NB4 (cell line): ENCODE measurements around the gene PGK2.

ENCODE experiments used
- CTCF ChIP-seq: IDR thresholded peaks from one replicate; pipeline ENCODE4 v1.5.1; 2012; ENCODE audit warnings: low read depth, low read length
- MYC ChIP-seq: IDR thresholded peaks from 2 replicates; pipeline ENCODE4 v1.6.1; 2011; ENCODE audit warnings: low read depth, low read length

DNA sequence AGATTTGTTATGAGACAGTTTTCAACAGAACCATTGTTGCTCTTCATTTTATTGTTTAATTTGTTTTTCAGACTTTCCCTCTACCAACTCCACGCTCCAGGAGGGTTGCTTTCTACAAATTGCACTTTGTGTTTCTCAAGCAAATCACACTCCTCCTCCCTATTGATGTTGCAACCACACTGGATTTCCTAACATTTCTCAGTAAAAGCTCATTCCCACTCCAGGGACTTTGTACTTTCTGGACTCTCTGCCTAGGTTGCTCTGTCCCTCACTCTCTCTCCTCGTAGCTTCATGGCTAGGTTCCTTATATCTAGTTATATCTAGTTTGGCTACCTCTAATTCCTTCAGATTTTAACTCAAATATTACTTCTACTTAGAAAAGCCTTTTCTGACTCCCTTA lies 20.3 kb downstream of the PGK2 start:
- TF ChIP-seq CTCF, result no peak
- no peak for TF ChIP-seq MYC
